ENCODE measurements around the gene F5. TPM values are rescaled to one million over a fixed set of nuclear protein-coding genes. Genes with fewer than 3 reads are reported as not detected.

F5 gene
- total RNA-seq, 5 donors from 2014 or later (not counting 1 experiment from before 2014, with no cell fraction given), result 4.2 to 9.7 (median 8.5) TPM

- peak overlapping the region in 1 of 2 donors; percentile 17 for H3K4me3 ChIP-seq (ENCODE audit: control insufficient read depth in 1 of 2, extremely low read depth in 1 of 2, low read length in 1 of 2)
- H3K27ac ChIP-seq (ENCODE audit: low read length), result no peak overlapping the region
- ATAC-seq (replicated peaks in 1 of 4) (no peak), DNase-seq (peak in 1 of 35 experiments; percentile 9)
- peak overlapping the region; percentile 36 to 40 for H3K27ac Mint-ChIP-seq
- 22% methylated on average over 1 of the region's 4 CpGs for WGBS (ENCODE audit: insufficient coverage)
- no peaks in the 10 kb centered on the region for H3K9me3 Mint-ChIP-seq
- H3K36me3 Mint-ChIP-seq, result peaks cover 2% of the 10 kb centered on the region
- peaks cover 0 to 8% of the 10 kb centered on the region in 2 donors for H3K27me3 Mint-ChIP-seq
- peak overlapping the region; percentile 58 to 87 (median 84) for H3K4me3 Mint-ChIP-seq
- no peaks in the 10 kb centered on the region for H3K9me3 ChIP-seq
- H3K4me1 ChIP-seq (ENCODE audit: control insufficient read depth in 1 of 2, extremely low read depth in 1 of 2, insufficient read depth in 2 of 2, low read length in 2 of 2), result peaks cover 17 to 20% of the 10 kb centered on the region in 2 experiments
- CTCF ChIA-PET, result interaction anchor here in 1 of 2 donors (1.5 to 1.7 kb wide), 3 partner anchors 11 to 127 kb away, joined by 5 to 11 read pairs (median 5); no protein-coding TSS in a partner anchor
- POLR2A ChIA-PET, result no interaction called here
- H3K4me1 Mint-ChIP-seq, result peaks cover 27 to 55% (median 42%) of the 10 kb centered on the region in 3 donors
- peaks cover 0 to 11% of the 10 kb centered on the region in 2 experiments for H3K27me3 ChIP-seq (replicated peaks in 1 of 2; ENCODE audit: control insufficient read depth in 2 of 2, extremely low read depth in 1 of 2, insufficient read depth in 2 of 2, low read length in 1 of 2)
- H3K36me3 ChIP-seq (ENCODE audit: control insufficient read depth in 2 of 2, extremely low read depth in 1 of 2, insufficient read depth in 1 of 2, low read length in 1 of 2), result no peaks in the 10 kb centered on the region
Measured at GRCh38 chr1:169584483-169585144, 1.7 kb downstream of the F5 start.

GRCh38 chr1:169577981-169578738 is 8.1 kb downstream of the F5 start:
- DNase-seq, result no peak
- POLR2A ChIA-PET, result interaction anchor here in 1 of 2 donors (1.0 kb wide), 1 partner anchor 9 kb away, joined by 3 read pairs; no protein-coding TSS in a partner anchor

GRCh38 chr1:169576935-169577331 is 9.3 kb downstream of the F5 start:
- H3K27me3 ChIP-seq (replicated peaks in 1 of 2; ENCODE audit: control insufficient read depth in 2 of 2, extremely low read depth in 1 of 2, insufficient read depth in 2 of 2, low read length in 1 of 2), result no peaks in the 10 kb centered on the region

More at GRCh38 chr1:169577981-169578738, 8.1 kb downstream of the F5 start:
- no peak overlapping the region for H3K27ac Mint-ChIP-seq
- H3K36me3 Mint-ChIP-seq, result peaks cover 12% of the 10 kb centered on the region
- no peak overlapping the region for H3K4me3 ChIP-seq (ENCODE audit: control insufficient read depth in 1 of 2, extremely low read depth in 1 of 2, low read length in 1 of 2)
- no peak for ATAC-seq (replicated peaks in 1 of 4)
- H3K27me3 ChIP-seq (replicated peaks in 1 of 2; ENCODE audit: control insufficient read depth in 2 of 2, extremely low read depth in 1 of 2, insufficient read depth in 2 of 2, low read length in 1 of 2), result no peaks in the 10 kb centered on the region
- H3K4me1 ChIP-seq (ENCODE audit: control insufficient read depth in 1 of 2, extremely low read depth in 1 of 2, insufficient read depth in 2 of 2, low read length in 2 of 2), result no peaks in the 10 kb centered on the region
- peaks cover 0 to 1% of the 10 kb centered on the region in 2 donors for H3K27me3 Mint-ChIP-seq
- no peaks in the 10 kb centered on the region for H3K9me3 ChIP-seq
- no peak overlapping the region for H3K4me3 Mint-ChIP-seq
- 100% methylated on average over 2 of the region's 5 CpGs for WGBS (ENCODE audit: insufficient coverage)
- no peak overlapping the region for H3K27ac ChIP-seq (ENCODE audit: low read length)
- H3K4me1 Mint-ChIP-seq, result peaks cover 0 to 3% (median 2%) of the 10 kb centered on the region in 3 donors
- H3K9me3 Mint-ChIP-seq, result no peaks in the 10 kb centered on the region
- no peaks in the 10 kb centered on the region for H3K36me3 ChIP-seq (ENCODE audit: control insufficient read depth in 2 of 2, extremely low read depth in 1 of 2, insufficient read depth in 1 of 2, low read length in 1 of 2)
- CTCF ChIA-PET, result interaction anchor here (0.5 to 1.6 kb wide), 3 partner anchors 8 to 23 kb away, joined by 3 to 4 read pairs (median 3); partner anchors contain the start of gene F5 (in 1 of the 2)

GRCh38 chr1:169576241-169576934 is 9.9 kb downstream of the F5 start:
- Histone ChIP-seq H3K4me1 (ENCODE audit: control insufficient read depth in 1 of 2, extremely low read depth in 1 of 2, insufficient read depth in 2 of 2, low read length in 2 of 2) (no peaks in the 10 kb centered on the region), H3K36me3 (ENCODE audit: control insufficient read depth in 2 of 2, extremely low read depth in 1 of 2, insufficient read depth in 1 of 2, low read length in 1 of 2) (no peaks in the 10 kb centered on the region), H3K4me3 (ENCODE audit: control insufficient read depth in 1 of 2, extremely low read depth in 1 of 2, low read length in 1 of 2) (no peak overlapping the region), H3K27me3 (replicated peaks in 1 of 2; ENCODE audit: control insufficient read depth in 2 of 2, extremely low read depth in 1 of 2, insufficient read depth in 2 of 2, low read length in 1 of 2) (no peaks in the 10 kb centered on the region), H3K9me3 (no peaks in the 10 kb centered on the region), H3K27ac (ENCODE audit: low read length) (no peak overlapping the region)
- peaks cover 13% of the 10 kb centered on the region for H3K36me3 Mint-ChIP-seq
- ChIA-PET POLR2A (interaction anchor here in 1 of 2 donors (0.6 kb wide), 1 partner anchor 28 kb away, joined by 3 read pairs; no protein-coding TSS in a partner anchor), CTCF (no interaction called here)
- peaks cover 7 to 13% (median 10%) of the 10 kb centered on the region in 3 donors for H3K4me1 Mint-ChIP-seq
- peak overlapping the region in 1 of 2 donors; percentile 19 for H3K27ac Mint-ChIP-seq
- 88% methylated on average over 2 of the region's 5 CpGs for WGBS (ENCODE audit: insufficient coverage)
- H3K9me3 Mint-ChIP-seq, result no peaks in the 10 kb centered on the region
- ATAC-seq (replicated peaks in 1 of 4) (no peak), DNase-seq (no peak)
- peaks cover 0 to 1% of the 10 kb centered on the region in 2 donors for H3K27me3 Mint-ChIP-seq
- H3K4me3 Mint-ChIP-seq, result no peak overlapping the region

More at GRCh38 chr1:169576935-169577331, 9.3 kb downstream of the F5 start:
- H3K9me3 Mint-ChIP-seq, result no peaks in the 10 kb centered on the region
- Histone ChIP-seq H3K36me3 (ENCODE audit: control insufficient read depth in 2 of 2, extremely low read depth in 1 of 2, insufficient read depth in 1 of 2, low read length in 1 of 2) (no peaks in the 10 kb centered on the region), H3K4me1 (ENCODE audit: control insufficient read depth in 1 of 2, extremely low read depth in 1 of 2, insufficient read depth in 2 of 2, low read length in 2 of 2) (no peaks in the 10 kb centered on the region), H3K9me3 (no peaks in the 10 kb centered on the region), H3K27ac (ENCODE audit: low read length) (no peak overlapping the region), H3K4me3 (ENCODE audit: control insufficient read depth in 1 of 2, extremely low read depth in 1 of 2, low read length in 1 of 2) (no peak overlapping the region)
- DNase-seq (no peak), ATAC-seq (replicated peaks in 1 of 4) (no peak)
- no peak overlapping the region for H3K27ac Mint-ChIP-seq
- WGBS (ENCODE audit: insufficient coverage), result 100% methylated on average over 1 of the region's 1 CpG
- H3K27me3 Mint-ChIP-seq, result peaks cover 0 to 1% of the 10 kb centered on the region in 2 donors
- no peak overlapping the region for H3K4me3 Mint-ChIP-seq
- peaks cover 9% of the 10 kb centered on the region for H3K36me3 Mint-ChIP-seq
- H3K4me1 Mint-ChIP-seq, result peaks cover 2 to 7% (median 5%) of the 10 kb centered on the region in 3 donors
- ChIA-PET POLR2A (interaction anchor here in 1 of 2 donors (0.6 to 1.0 kb wide), 2 partner anchors 8 to 28 kb away, joined by 3 read pairs; no protein-coding TSS in a partner anchor), CTCF (no interaction called here)

GRCh38 chr1:169574336-169574735 is 11.9 kb downstream of the F5 start:
- Mint-ChIP-seq H3K27me3 (peaks cover 0 to 1% of the 10 kb centered on the region in 2 donors), H3K4me1 (peaks cover 10 to 16% (median 13%) of the 10 kb centered on the region in 3 donors), H3K27ac (no peak overlapping the region), H3K9me3 (no peaks in the 10 kb centered on the region), H3K36me3 (peaks cover 15% of the 10 kb centered on the region), H3K4me3 (no peak overlapping the region)
- Histone ChIP-seq H3K4me3 (ENCODE audit: control insufficient read depth in 1 of 2, extremely low read depth in 1 of 2, low read length in 1 of 2) (no peak overlapping the region), H3K36me3 (ENCODE audit: control insufficient read depth in 2 of 2, extremely low read depth in 1 of 2, insufficient read depth in 1 of 2, low read length in 1 of 2) (no peaks in the 10 kb centered on the region), H3K27me3 (replicated peaks in 1 of 2; ENCODE audit: control insufficient read depth in 2 of 2, extremely low read depth in 1 of 2, insufficient read depth in 2 of 2, low read length in 1 of 2) (no peaks in the 10 kb centered on the region), H3K4me1 (ENCODE audit: control insufficient read depth in 1 of 2, extremely low read depth in 1 of 2, insufficient read depth in 2 of 2, low read length in 2 of 2) (no peaks in the 10 kb centered on the region), H3K27ac (ENCODE audit: low read length) (no peak overlapping the region), H3K9me3 (no peaks in the 10 kb centered on the region)
- POLR2A ChIA-PET, result no interaction called here
- CTCF ChIA-PET, result no interaction called here
- WGBS (ENCODE audit: insufficient coverage), result no CpG with 5 or more reads among the region's 4 CpGs
- no peak for ATAC-seq (replicated peaks in 1 of 4)
- no peak for DNase-seq

- Mint-ChIP-seq H3K27ac (peak overlapping the region in 1 of 2 donors; percentile 80), H3K27me3 (peaks cover 0 to 1% of the 10 kb centered on the region in 2 donors), H3K9me3 (no peaks in the 10 kb centered on the region), H3K36me3 (peaks cover 15% of the 10 kb centered on the region), H3K4me1 (peaks cover 10 to 16% (median 13%) of the 10 kb centered on the region in 3 donors), H3K4me3 (no peak overlapping the region)
- no peak overlapping the region for H3K4me3 ChIP-seq (ENCODE audit: control insufficient read depth in 1 of 2, extremely low read depth in 1 of 2, low read length in 1 of 2)
- no CpG with 5 or more reads among the region's 1 CpG for WGBS (ENCODE audit: insufficient coverage)
- POLR2A ChIA-PET, result no interaction called here
- H3K27me3 ChIP-seq (replicated peaks in 1 of 2; ENCODE audit: control insufficient read depth in 2 of 2, extremely low read depth in 1 of 2, insufficient read depth in 2 of 2, low read length in 1 of 2), result no peaks in the 10 kb centered on the region
- H3K36me3 ChIP-seq (ENCODE audit: control insufficient read depth in 2 of 2, extremely low read depth in 1 of 2, insufficient read depth in 1 of 2, low read length in 1 of 2), result no peaks in the 10 kb centered on the region
- no peaks in the 10 kb centered on the region for H3K9me3 ChIP-seq
- H3K27ac ChIP-seq (ENCODE audit: low read length), result peak overlapping the region; percentile 50
- ATAC-seq (replicated peaks in 1 of 4), result peak in 2 of 4 experiments; percentile 36 to 40
- DNase-seq, result peak in 1 of 35 experiments; percentile 12
- CTCF ChIA-PET, result no interaction called here
- no peaks in the 10 kb centered on the region for H3K4me1 ChIP-seq (ENCODE audit: control insufficient read depth in 1 of 2, extremely low read depth in 1 of 2, insufficient read depth in 2 of 2, low read length in 2 of 2)
Measured at GRCh38 chr1:169572187-169572586, 14.1 kb downstream of the F5 start.
